Left cardiac atrium (tissue), 4 donors: Measurements from ENCODE around the gene PRKCG. TPM values are rescaled to one million over a fixed set of nuclear protein-coding genes. Genes with fewer than 3 reads are reported as not detected.
"Not testable (repeated sequence)": the region's sequence is repeated elsewhere in the genome, so short reads cannot be mapped to it uniquely, and the experiment has no call there.

Source experiments
- ATAC-seq, 2 donors: fragments of 200-7000 bp; cut with Tn5 transposase; one replicate each; pipeline ENCODE4 v1.9.1; 2020; ENCODE audit warnings: mild to moderate bottlenecking in 2 of 2, moderate library complexity in 2 of 2
- DNase-seq: peaks from one replicate; pipeline ENCODE4 v3.0.0-alpha.2; 2020
- intact Hi-C, 2 donors: fragments of 100-400 bp; cut with DNase I; formaldehyde crosslinking; loops; one replicate each; pipeline versions ENCODE4 v1.14.1 to v1.15.1; 2022 to 2023
- total RNA-seq, 2 donors: library from RNA; stranded (reverse); fragmentation: NEBNext Ultra II Directional; extraction: Animal tissue kit (Norgen Biotek cat#: 25700); gene quantifications; one replicate each; pipeline ENCODE4 v1.2.1, GENCODE V29; 2021
- donor health status: DM: no; HTN: yes; CAD: no.
- donor health status: DM: no; HTN: yes; CAD: no; lungs with severe emphysema.
- donor health status: DM: yes; HTN: yes; CAD: no.
- donor health status: Dilated cardiomyopathy.

PRKCG gene
- total RNA-seq, 2 donors from 2014 or later, result not detected

DNA sequence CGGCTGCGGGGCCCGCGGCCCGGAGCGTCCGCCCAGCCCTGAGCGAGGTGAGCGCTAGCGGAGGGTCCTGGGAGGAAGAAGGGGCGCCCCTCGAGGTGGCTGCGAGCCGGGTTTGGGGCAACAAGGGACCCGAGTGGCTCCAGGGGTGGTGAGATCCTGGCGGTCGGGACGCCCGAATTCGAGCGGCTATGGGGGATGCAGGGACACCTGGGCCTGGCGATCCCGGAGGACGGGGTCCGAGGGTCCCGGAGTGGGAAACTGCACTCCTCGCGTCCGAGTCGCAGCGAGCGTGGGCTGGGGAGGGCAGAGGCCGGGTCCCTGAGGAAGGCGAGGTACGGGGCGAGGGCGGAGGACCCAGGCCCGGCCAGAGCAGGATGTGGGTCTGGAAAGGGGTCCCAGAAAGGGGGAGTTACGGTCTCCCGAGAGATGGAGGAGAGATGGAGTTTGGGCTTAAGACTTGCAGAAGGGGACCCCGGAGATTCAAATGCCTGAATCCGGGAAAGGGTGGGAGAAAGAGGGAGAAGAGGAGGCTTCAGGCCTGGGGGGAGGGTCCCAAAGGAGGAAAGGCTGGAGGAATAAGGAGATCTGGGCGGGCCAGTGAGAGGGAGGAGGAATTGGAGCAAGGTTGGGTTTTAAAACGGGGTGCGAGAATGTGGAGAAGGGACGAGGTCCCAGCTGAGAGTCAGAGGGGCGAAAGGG lies 27.6 kb downstream of the PRKCG start:
- ATAC-seq (no peak), DNase-seq (no peak)
- intact Hi-C loops, result loop anchor here (10.0 kb wide), 2 partner anchors 65 to 115 kb away; no protein-coding TSS in a partner anchor

DNA sequence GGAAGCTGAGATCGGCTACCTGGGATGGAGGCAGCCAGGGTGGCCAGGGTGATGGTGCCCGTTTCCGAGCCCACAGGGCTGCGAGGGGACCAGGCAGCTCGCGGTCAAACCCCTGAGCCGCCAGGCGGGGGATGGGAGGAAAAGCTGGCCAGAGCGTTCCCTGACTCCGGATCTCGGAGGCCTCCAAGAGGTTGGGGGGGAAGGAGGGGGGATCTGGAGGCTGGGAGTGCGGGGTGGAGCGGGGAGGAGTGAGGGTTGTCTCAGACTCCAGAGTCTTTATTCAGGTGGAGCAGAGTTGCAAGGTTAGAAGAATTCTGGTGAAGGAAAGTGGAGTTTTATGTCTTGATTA lies 28.1 kb downstream of the PRKCG start:
- no peak for ATAC-seq
- no peak for DNase-seq
- intact Hi-C loops, result no loop called here

DNA sequence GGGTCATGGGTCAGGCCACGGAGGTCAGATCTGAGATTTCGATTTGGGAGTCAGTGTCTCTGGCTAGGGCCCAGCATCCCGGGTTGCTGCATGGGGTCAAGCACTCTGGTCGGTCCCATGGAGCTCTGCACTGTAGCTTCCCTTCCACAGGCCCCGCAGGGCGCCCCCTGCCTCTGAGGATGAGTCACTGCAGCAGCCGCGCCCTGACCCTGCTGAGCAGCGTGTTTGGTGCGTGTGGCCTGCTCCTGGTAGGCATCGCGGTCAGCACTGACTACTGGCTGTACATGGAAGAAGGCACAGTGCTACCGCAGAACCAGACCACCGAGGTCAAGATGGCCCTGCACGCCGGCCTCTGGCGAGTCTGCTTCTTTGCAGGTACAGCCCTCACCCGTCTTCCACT lies 30.7 kb downstream of the PRKCG start:
- DNase-seq (no peak), ATAC-seq (no peak)
- intact Hi-C loops, result no loop called here

DNA sequence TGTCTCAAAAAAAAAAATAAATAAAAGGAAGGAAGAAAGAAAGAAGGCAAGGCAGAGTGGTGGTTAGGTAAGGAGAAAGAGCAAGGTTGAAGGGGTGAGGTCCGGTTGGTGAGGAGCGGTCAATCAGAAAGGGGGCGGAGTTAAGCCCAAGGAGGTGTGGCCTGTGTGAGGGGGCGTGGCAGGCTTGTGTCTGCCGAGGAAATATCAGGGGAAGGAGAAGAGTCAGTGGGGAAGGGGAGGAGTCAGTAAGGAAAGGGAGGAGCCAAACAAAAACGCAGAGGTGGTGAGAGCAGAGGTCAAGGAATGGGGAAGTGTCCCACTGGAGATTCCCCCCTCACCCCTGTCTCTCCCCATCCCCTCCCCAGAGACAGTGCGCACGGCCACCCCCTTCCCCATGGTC lies 33.0 kb downstream of the PRKCG start:
- intact Hi-C loops, result no loop called here
- no peak for DNase-seq
- ATAC-seq, result no peak

DNA sequence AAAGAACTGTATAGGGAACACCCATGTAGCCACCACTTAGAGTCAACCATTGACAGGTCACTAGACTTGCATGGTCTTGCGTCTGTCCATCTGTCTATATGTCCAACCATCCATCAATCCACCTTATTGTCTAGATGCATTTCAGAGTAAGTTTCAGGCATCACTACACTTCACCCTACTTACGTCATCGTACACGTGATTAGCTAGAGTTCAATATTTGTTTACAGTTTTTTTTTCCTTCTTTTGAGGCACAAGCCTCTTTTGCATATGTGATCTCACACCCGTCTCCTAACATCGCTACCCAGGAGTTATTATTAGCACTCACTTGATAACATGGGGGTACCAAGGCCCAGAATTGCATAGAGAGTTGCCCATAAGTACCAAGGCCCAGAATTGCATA lies 34.0 kb downstream of the PRKCG start:
- intact Hi-C loops, result no loop called here
- ATAC-seq (no peak), DNase-seq (no peak)

DNA sequence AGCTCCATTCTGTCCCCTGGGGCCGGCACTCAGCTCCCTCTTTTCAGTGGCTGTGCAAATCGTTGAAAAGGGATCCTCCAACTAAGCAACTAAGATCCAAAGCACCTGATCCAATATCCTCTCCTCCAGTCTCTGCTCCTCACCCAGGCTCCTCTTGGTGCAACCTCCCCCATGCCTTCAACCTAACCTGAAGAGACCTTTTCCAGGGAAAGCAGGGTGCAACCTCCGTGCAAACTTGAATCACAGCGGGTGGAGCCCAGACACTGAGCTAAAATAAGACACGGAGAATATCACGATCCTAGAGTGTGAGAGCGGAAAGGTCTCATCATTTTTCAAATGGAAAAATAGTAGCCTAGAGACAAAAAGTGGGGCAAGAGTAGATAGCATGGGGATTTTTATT lies 35.4 kb downstream of the PRKCG start:
- ATAC-seq (no peak), DNase-seq (no peak)
- intact Hi-C loops, result no loop called here

DNA sequence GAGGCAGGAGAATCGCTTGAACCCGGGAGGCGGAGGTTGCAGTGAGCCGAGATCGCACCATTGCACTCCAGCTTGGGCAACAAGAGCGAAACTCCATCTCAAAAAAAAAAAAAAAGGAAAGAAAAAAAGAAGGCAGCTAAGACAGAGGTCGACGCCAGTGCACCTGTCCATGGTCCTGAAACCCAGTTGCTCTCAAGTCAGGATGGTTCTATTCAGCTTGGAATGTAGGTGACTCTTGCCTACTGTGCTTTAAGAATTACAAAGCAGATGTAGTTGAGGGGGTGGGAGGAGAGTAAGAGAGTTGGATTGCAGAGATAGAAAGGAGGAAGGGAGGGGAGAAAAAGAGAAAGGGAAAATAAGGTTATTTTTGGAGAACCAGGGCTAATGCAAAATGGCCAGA lies 45.7 kb downstream of the PRKCG start:
- ATAC-seq (no peak), DNase-seq (peak; percentile 38)
- intact Hi-C loops, result no loop called here

DNA sequence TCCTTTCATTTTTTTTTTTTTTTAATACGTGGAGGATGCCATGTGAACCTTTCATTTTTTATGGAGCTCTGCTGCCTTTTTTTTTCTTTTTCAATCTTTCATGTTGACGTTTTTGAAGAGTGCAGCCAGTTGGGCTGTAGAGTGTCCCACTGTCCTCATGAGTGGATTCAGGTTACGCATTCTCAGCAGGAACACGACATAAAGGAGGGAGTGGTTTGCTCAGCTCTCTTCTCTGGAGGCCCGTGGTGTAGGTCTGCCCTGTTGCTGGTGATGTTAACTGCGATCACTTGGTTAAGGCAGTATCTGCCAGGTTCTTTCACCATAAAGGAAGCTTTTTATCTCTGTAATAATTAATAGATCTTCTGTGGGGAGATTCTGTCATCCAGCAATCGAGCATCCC lies 54.0 kb downstream of the PRKCG start:
- no peak for ATAC-seq
- DNase-seq, result no peak
- intact Hi-C loops, result no loop called here

DNA sequence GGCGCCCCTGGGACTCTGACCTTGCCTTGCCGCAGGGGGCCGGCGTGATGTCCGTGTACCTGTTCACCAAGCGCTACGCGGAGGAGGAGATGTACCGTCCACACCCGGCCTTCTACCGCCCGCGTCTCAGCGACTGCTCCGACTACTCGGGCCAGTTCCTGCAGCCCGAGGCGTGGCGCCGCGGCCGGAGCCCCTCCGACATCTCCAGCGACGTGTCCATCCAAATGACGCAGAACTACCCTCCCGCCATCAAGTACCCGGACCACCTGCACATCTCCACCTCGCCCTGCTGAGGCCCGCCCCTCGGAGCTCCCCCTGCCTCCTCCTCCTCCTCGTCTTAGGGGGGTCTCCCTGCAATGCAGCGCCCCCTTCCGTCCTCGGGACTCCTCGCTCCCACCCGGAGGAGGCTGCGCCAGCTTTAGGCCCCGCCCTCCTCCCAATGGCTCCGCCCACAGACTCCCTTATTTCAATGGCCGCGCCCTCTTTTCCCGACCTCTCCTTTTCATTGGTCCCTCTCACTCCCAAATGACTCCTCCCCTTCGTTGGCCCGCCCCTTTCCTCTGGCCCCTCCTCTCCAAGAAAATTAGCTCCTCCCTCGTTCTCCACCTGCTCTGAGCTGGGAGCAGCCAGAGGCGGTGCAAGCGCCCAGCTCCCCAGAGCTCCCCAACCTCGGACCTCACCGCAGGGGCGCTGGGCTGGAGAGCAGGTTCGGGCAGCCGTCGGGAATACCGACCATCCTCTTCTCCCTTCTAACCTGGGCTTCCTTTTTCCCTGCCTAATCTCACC lies 60.2 kb downstream of the PRKCG start:
- no peak for ATAC-seq
- intact Hi-C loops, result no loop called here
- no peak for DNase-seq

DNA sequence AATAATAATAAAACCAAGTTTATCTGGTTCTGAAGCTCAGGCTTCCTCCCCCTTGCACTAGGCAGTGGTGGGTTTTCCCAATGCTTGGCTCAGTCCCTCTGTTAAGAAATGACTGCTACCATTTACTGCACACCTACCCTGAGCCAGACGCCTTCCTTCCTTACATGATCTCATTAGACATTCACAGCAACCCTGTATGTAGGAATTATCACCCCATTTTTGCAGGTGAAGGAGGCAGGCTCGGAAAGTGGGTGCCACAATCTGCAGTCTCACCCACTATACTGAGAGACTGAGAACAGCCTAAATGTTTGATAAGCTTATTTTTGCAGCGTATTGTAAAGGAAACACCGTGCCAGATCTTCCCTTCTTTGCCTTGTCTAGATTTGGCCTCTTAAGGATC lies 62.4 kb downstream of the PRKCG start:
- intact Hi-C loops, result no loop called here
- ATAC-seq (no peak), DNase-seq (no peak)

DNA sequence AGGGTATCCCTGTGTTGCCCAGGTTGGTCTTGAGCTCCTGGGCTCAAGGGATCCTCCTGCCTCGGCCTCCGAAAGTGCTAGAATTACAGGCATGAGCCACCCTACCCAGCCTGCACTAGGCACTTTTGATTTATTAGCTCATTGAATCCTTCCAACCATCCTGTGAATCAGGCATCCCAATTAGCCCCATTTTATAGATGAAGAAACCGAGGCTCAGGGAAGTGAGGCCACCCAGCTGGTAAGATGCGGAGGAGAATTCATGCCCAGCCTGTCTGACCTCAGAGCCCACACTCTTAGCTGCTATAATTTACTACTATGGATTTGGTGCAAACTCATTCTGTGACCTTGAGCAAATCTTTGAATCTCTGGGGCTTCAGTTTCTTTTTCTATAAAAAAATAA lies 62.9 kb downstream of the PRKCG start:
- DNase-seq, result no peak
- no peak for ATAC-seq
- intact Hi-C loops, result no loop called here

DNA sequence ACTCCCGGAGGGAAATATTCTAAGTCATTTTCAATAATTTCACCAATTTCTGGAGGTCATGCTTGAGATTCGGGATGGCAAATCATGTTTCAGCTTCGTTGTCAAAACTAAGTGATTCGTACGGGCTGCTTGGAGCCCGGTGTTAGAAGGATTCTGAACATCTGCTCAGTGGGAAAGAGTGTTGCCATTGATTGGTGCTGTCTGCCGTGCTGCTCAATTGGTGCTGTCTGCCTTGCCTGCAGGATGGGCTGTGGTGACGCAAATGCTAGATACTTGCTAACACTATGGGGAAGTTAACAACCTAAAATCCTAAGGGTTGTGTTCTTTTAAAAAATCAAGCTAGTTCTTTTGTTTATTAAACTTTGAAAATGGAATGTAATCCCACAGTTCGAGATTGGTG lies 63.4 kb downstream of the PRKCG start:
- DNase-seq (no peak), ATAC-seq (no peak)
- intact Hi-C loops, result no loop called here

DNA sequence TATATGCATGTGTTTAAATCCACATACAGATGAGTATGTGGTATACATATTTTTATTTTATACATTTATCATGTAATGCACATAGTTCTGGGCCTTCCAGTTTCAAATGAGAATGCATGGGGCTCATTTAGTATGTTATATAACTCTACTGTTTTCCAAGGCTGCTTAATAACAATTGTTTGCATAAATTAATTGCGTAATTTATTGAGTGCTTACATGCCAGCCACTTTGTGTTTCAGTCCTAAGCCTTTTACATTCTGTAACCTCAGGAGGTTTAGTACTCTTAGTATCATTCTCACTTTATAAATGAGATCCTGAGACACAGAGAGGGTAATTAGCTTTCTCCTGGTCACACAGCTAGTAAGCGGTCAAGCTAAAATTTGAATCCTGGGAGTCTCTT lies 64.0 kb downstream of the PRKCG start:
- DNase-seq (no peak), ATAC-seq (no peak)
- intact Hi-C loops, result no loop called here

DNA sequence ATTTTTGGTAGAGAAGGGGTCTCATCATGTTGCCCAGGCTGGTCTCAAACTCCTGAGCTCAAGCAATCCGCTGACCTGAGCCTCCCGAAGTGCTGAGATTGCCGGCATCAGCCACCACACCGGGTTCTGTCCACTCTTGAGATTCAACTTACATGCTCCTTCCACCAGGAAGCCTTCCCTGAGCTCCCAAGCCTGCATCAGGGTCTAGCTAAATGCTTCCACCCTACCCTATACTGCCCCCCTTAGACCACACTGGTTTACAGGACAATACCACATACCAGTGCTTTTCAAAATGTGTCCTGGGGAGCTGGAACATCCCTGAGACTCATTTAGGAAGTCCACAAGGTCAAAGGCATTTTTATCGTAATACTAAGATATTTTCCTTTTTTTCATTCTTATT lies 65.6 kb downstream of the PRKCG start:
- no peak for ATAC-seq
- DNase-seq, result no peak
- intact Hi-C loops, result no loop called here

DNA sequence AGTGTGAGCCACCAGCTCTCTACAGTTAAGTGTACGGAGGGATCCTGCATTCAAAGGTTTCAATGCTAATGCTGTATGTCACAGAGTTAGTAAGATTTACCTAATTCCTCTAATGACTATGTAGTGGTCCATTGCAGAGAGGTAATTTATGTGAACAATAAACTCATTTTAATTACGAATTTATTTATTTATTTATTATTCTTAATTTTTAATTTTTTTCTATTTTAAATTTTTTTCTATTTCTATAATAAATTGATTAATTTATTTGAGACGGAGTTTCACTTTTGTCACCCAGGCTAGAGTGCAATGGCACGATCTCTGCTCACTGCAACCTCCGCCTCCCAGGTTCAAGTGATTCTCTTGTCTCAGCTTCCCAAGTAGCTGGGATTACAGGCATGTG lies 66.6 kb downstream of the PRKCG start:
- DNase-seq, ATAC-seq, intact Hi-C loops: not testable (repeated sequence)

DNA sequence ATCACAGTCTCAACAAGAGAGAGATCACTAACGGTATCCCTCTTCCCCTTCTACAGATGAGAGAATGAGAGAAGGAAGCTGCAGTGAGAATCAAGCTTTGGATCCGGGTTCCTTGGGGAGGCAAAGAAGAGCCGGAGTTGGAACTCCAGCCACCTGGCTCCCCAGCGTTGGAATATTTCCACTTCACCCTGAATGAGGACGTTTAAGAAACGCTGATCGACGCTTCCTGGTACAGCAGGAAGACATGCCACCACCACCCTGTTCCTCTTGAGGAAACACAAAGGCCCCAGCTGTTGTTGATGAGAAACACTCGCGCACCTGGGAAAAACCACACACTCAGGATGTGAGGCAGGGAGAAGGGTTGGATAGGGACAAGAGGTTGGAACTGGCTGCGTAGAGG lies 69.4 kb downstream of the PRKCG start:
- intact Hi-C loops, result no loop called here
- DNase-seq, result no peak
- no peak for ATAC-seq

DNA sequence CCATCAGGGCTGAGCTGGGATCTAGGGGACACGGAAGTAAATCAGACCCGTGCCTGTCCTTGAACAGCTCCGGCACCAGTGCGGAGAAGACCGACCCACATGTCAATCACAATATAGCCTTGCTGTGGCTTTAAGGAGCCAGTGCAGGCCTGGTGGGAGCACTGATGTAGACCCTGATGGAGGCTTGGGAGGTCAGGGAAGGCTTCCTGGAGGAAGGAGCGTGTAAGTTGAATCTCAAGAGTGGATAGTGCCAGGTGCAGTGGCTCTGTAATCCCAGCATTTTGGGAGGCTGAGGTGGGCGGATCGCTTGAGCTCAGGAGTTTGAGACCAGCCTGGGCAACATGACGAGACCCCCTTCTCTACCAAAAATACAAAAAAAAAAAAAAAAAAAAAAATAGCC lies 70.0 kb downstream of the PRKCG start:
- intact Hi-C loops, result no loop called here
- ATAC-seq (no peak), DNase-seq (no peak)

DNA sequence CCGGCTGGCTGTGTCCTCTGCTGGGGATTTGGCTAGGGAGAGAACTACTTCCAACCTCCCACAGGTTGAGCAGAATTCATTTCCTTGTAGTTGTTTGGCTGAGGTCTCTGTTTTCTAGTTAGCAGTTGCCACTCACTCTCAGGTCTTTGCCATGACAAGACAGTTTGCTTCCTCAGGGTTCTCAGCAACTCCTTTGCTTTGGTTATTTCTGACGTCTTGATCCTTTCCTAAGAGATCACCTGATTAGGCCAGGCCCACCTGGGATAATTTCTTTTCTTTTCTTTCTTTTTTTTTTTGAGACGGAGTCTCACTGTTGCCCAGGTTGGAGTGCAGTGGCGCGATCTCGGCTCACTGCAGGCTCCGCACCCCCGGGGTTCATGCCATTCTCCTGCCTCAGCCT lies 71.4 kb downstream of the PRKCG start:
- ATAC-seq, result no peak
- intact Hi-C loops, result no loop called here

More for the DNA sequence above, 71.4 kb downstream of the PRKCG start:
- no peak for DNase-seq
